Epidermal melanocyte (primary cell): ENCODE results near the gene TPBGL.
A peak's percentile ranks its signal among the peaks of the same experiment; 100 is the strongest.

Experiments used
- DNase-seq: peaks from one replicate; pipeline ENCODE4 v3.0.0; 2011; ENCODE audit warnings: low spot score; ENCODE audit not compliant: insufficient read length

Gene TPBGL

GRCh38 chr11:75240311-75241035 is at the start of gene TPBGL:
TPBGL (plus strand) TSS chr11:75240774; CDS start chr11:75241050, 276 bp downstream.
- DNase-seq: no peak

- DNase-seq: no peak
Observed at GRCh38 chr11:75191330-75191717, 49.2 kb upstream of the TPBGL start.

GRCh38 chr11:75193271-75193670 is 47.3 kb upstream of the TPBGL start:
- no peak for DNase-seq

- DNase-seq: no peak
Observed at GRCh38 chr11:75193711-75194110, 46.9 kb upstream of the TPBGL start.

- no peak for DNase-seq
Observed at GRCh38 chr11:75194147-75194546, 46.4 kb upstream of the TPBGL start.

- DNase-seq: no peak
Observed at GRCh38 chr11:75195167-75195962, 45.2 kb upstream of the TPBGL start.

- no peak for DNase-seq
Observed at GRCh38 chr11:75196426-75196825, 44.1 kb upstream of the TPBGL start.

- no peak for DNase-seq
Observed at GRCh38 chr11:75197512-75198277, 42.9 kb upstream of the TPBGL start.

GRCh38 chr11:75198278-75198973 is 42.1 kb upstream of the TPBGL start:
- DNase-seq: no peak

GRCh38 chr11:75199412-75199955 is 41.1 kb upstream of the TPBGL start:
- DNase-seq: no peak

GRCh38 chr11:75200051-75200450 is 40.5 kb upstream of the TPBGL start:
- no peak for DNase-seq

- DNase-seq: no peak
Observed at GRCh38 chr11:75200531-75200930, 40.0 kb upstream of the TPBGL start.

GRCh38 chr11:75201771-75202170 is 38.8 kb upstream of the TPBGL start:
- DNase-seq: no peak

- DNase-seq: no peak
Observed at GRCh38 chr11:75202195-75202594, 38.4 kb upstream of the TPBGL start.

GRCh38 chr11:75203138-75203537 is 37.4 kb upstream of the TPBGL start:
- no peak for DNase-seq

- DNase-seq: no peak
Observed at GRCh38 chr11:75203641-75204011, 36.9 kb upstream of the TPBGL start.

- DNase-seq: no peak
Observed at GRCh38 chr11:75204012-75204674, 36.4 kb upstream of the TPBGL start.

- DNase-seq: peak; percentile 82
Observed at GRCh38 chr11:75204685-75205563, 35.6 kb upstream of the TPBGL start.

GRCh38 chr11:75205564-75206020 is 35.0 kb upstream of the TPBGL start:
- DNase-seq: no peak

GRCh38 chr11:75208446-75208845 is 32.1 kb upstream of the TPBGL start:
- no peak for DNase-seq
